OCI-LY1 (cell line): ENCODE measurements around the gene BRF1.

ENCODE experiments used
- H2AFZ ChIP-seq: fragments of 200-600 bp; sonication (generic), shearing (Covaris generic); 2 replicates; pipeline ENCODE4 v1.6.0; 2014; ENCODE audit warnings: antibody characterized with exemption, mild to moderate bottlenecking, low read length
- H3F3A ChIP-seq: fragments of 200-600 bp; sonication (generic), shearing (Covaris generic); 2 replicates; pipeline ENCODE4 v1.6.0; 2014; ENCODE audit warnings: mild to moderate bottlenecking, antibody characterized with exemption, low read length, moderate library complexity; ENCODE audit not compliant: insufficient read depth
- H3K27ac ChIP-seq: fragments of 200-600 bp; sonication (generic); 2 replicates; pipeline ENCODE4 v1.5.1; 2014; ENCODE audit warnings: low read length, mixed run types, mild to moderate bottlenecking, low read depth; ENCODE audit not compliant: poor library complexity, severe bottlenecking
- H3K27me3 ChIP-seq: fragments of 200-600 bp; sonication (generic); 2 replicates; pipeline ENCODE4 v1.6.0; 2014; ENCODE audit warnings: antibody characterized with exemption, mild to moderate bottlenecking, low read length, moderate library complexity; ENCODE audit not compliant: insufficient read depth
- H3K36me3 ChIP-seq: fragments of 200-600 bp; sonication (generic); 2 replicates; pipeline ENCODE4 v1.6.1; 2014; ENCODE audit warnings: mild to moderate bottlenecking, antibody characterized with exemption, low read length, moderate library complexity, mixed read lengths; ENCODE audit not compliant: insufficient read depth
- H3K4me1 ChIP-seq: fragments of 200-600 bp; sonication (generic); 2 replicates; pipeline ENCODE4 v1.5.1; 2014; ENCODE audit warnings: mild to moderate bottlenecking, low read length, moderate library complexity; ENCODE audit not compliant: insufficient read depth, severe bottlenecking
- H3K4me2 ChIP-seq: fragments of 200-600 bp; sonication (generic), shearing (Covaris generic); 2 replicates; pipeline ENCODE4 v1.6.1; 2014; ENCODE audit warnings: low read length
- H3K4me3 ChIP-seq: fragments of 200-600 bp; sonication (generic); 2 replicates; pipeline ENCODE4 v1.5.1; 2014; ENCODE audit warnings: low read length, low read depth, mild to moderate bottlenecking, mixed read lengths; ENCODE audit not compliant: poor library complexity, severe bottlenecking
- H3K79me2 ChIP-seq: fragments of 200-600 bp; shearing (Covaris generic); 2 replicates; pipeline ENCODE4 v1.6.1; 2016; ENCODE audit warnings: mixed run types, low read length, mixed read lengths; ENCODE audit not compliant: insufficient read depth
- H3K9ac ChIP-seq: fragments of 200-600 bp; sonication (generic), shearing (Covaris generic); 2 replicates; pipeline ENCODE4 v1.6.1; 2014; ENCODE audit warnings: mild to moderate bottlenecking, low read length, mixed read lengths
- H3K9me2 ChIP-seq: fragments of 200-600 bp; sonication (generic), shearing (Covaris generic); 2 replicates; pipeline ENCODE4 v1.6.1; 2014; ENCODE audit warnings: low read depth, mild to moderate bottlenecking, low read length, mixed read lengths
- H3K9me3 ChIP-seq: fragments of 200-600 bp; shearing (Covaris generic); 2 replicates; pipeline ENCODE4 v1.6.1; 2014; ENCODE audit warnings: low read length, mixed read lengths
- H4K20me1 ChIP-seq: fragments of 200-600 bp; sonication (generic), shearing (Covaris generic); 2 replicates; pipeline ENCODE4 v1.6.0; 2016; ENCODE audit warnings: mild to moderate bottlenecking, low read length; ENCODE audit not compliant: insufficient read depth
- CTCF ChIP-seq: fragments of 200-600 bp; sonication (generic), shearing (Covaris generic); IDR thresholded peaks from 2 replicates; pipeline ENCODE4 v1.5.1; 2017; ENCODE audit warnings: mild to moderate bottlenecking, antibody characterized with exemption, low read length, moderate library complexity, mixed read lengths
- EZH2 ChIP-seq: fragments of 200-600 bp; sonication (generic), shearing (Covaris generic); IDR thresholded peaks from 2 replicates; pipeline ENCODE4 v1.8.0; 2017; ENCODE audit warnings: borderline replicate concordance, mixed run types, mild to moderate bottlenecking, antibody characterized with exemption, low read length, moderate library complexity, mixed read lengths

Gene BRF1

GRCh38 chr14:105325303-105325702 lies 24.5 kb upstream of the BRF1 start:
- TF ChIP-seq EZH2 (no peak), CTCF (no peak)
- H3K27me3 ChIP-seq, result no peaks in the 10 kb centered on the region
- H3K9me2 ChIP-seq, result no peaks in the 10 kb centered on the region
- H3K9ac ChIP-seq, result no peak overlapping the region
- no peaks in the 10 kb centered on the region for H3K36me3 ChIP-seq
- H3K9me3 ChIP-seq, result no peaks in the 10 kb centered on the region
- H3K79me2 ChIP-seq, result no peaks in the 10 kb centered on the region
- no peaks in the 10 kb centered on the region for H3F3A ChIP-seq
- no peak overlapping the region for H3K4me2 ChIP-seq
- no peak overlapping the region for H3K4me3 ChIP-seq
- H2AFZ ChIP-seq, result no peak overlapping the region
- no peaks in the 10 kb centered on the region for H4K20me1 ChIP-seq
- no peak overlapping the region for H3K27ac ChIP-seq
- no peaks in the 10 kb centered on the region for H3K4me1 ChIP-seq

GRCh38 chr14:105324871-105325270 lies 24.1 kb upstream of the BRF1 start:
- H3K4me3 ChIP-seq, result no peak overlapping the region
- H3K27me3 ChIP-seq, result no peaks in the 10 kb centered on the region
- H2AFZ ChIP-seq, result no peak overlapping the region
- no peaks in the 10 kb centered on the region for H3K79me2 ChIP-seq
- TF ChIP-seq CTCF (no peak), EZH2 (no peak)
- no peaks in the 10 kb centered on the region for H3K9me3 ChIP-seq
- no peaks in the 10 kb centered on the region for H4K20me1 ChIP-seq
- H3F3A ChIP-seq, result no peaks in the 10 kb centered on the region
- no peaks in the 10 kb centered on the region for H3K9me2 ChIP-seq
- H3K27ac ChIP-seq, result no peak overlapping the region
- no peaks in the 10 kb centered on the region for H3K36me3 ChIP-seq
- H3K4me1 ChIP-seq, result no peaks in the 10 kb centered on the region
- H3K9ac ChIP-seq, result no peak overlapping the region
- H3K4me2 ChIP-seq, result no peak overlapping the region

GRCh38 chr14:105324080-105324778 lies 23.4 kb upstream of the BRF1 start:
- H2AFZ ChIP-seq, result no peak overlapping the region
- H3K9me3 ChIP-seq, result no peaks in the 10 kb centered on the region
- no peaks in the 10 kb centered on the region for H4K20me1 ChIP-seq
- no peak overlapping the region for H3K9ac ChIP-seq
- H3K27ac ChIP-seq, result no peak overlapping the region
- no peaks in the 10 kb centered on the region for H3F3A ChIP-seq
- no peak overlapping the region for H3K4me3 ChIP-seq
- no peaks in the 10 kb centered on the region for H3K27me3 ChIP-seq
- no peaks in the 10 kb centered on the region for H3K4me1 ChIP-seq
- H3K4me2 ChIP-seq, result no peak overlapping the region
- H3K9me2 ChIP-seq, result no peaks in the 10 kb centered on the region
- TF ChIP-seq EZH2 (no peak), CTCF (no peak)
- H3K36me3 ChIP-seq, result no peaks in the 10 kb centered on the region
- H3K79me2 ChIP-seq, result no peaks in the 10 kb centered on the region
